GM19023 (cell line): ENCODE results near the gene POM121C.
"Not testable (repeated sequence)": the region's sequence is repeated elsewhere in the genome, so short reads cannot be mapped to it uniquely, and the experiment has no call there.

Experiments used
- ATAC-seq: cut with Tn5 transposase; IDR thresholded peaks from one replicate; pipeline ENCODE4 v1.9.1; 2021; ENCODE audit warnings: mild to moderate bottlenecking, moderate library complexity; ENCODE audit not compliant: unreplicated experiment

Gene POM121C

DNA sequence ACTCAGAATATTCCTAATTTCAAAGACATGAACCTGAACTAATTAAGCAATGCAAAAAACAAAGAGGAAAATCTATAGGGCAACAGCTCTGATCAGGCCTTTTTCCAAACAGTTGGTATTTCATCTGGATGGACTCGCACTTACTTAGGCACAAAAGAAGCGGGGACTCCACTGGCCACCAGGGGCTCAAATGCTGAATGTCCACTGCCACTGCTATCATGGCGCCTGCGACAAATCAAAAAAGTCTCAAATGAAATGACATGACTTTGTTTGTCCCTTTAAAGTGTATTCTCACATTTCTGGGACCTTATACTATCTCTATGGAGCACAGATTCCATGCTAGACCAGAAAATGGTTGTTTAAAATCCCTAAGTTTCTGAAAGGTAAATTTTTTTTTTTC is 47.1 kb downstream of the POM121C start:
- not testable (repeated sequence) for ATAC-seq

DNA sequence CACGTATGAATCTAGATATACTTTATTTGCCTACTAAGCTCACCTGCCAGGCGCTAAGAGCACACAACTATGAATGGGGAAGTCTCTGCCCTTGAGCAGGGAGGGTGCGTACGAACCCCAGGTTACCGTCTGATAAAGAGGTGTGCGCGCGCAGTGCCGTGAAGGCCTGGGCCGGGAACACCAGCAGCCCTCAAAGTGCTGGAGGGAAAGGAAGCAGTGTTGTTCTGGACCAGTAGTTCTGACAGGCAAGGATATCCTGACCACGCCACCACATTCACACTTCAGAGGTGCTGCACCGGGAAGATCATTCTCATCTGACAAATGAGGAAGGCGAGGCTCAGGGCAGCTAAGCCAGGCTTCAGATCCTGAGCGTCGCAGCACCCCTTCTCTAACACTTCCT is 62.6 kb downstream of the POM121C start:
- not testable (repeated sequence) for ATAC-seq

DNA sequence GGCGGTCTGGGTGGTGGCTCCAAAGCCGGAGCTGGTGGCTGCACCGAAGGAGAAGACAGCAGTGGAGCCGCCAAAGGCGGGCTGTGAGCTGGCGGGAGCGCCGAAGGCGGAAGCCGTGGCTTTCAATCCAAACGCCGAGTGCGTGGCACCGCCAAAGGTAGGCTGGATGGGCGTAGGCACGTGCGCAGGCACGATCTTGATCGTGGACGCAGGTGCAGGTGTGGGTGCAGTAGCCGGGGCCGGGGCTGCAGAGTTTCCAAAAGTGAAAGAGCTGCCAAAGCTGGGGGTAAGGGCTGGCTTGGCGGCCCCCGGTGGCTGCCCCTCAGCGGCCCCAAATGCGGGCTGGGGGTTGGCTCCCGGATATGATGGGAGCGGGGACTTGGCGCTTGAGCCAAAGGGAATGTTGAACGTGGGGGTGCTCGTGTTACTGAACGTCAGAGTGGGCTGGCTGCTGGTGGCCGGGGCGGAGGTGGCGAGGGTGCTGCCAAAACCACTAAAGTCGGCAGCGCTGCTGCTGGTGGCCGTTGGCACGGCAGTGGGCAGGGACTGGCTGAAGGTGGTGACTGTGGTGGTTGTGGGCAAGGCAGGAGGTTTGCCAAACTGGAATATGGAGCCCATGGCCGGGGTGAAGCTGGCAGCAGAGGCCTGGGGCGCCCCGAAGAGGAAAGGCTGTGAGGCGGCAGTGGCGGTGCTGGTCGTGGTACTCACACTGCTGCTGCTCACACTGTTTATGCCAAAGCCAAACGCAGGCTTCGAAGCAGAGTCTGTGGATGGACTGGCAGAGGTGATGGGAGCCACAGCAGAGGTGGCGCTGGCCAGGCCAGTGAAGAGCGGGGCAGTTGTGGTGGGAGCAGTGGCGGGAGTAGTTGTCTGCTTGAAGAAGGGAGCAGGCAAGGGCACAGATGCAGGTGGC is 64.0 kb downstream of the POM121C start:
- ATAC-seq: not testable (repeated sequence)

DNA sequence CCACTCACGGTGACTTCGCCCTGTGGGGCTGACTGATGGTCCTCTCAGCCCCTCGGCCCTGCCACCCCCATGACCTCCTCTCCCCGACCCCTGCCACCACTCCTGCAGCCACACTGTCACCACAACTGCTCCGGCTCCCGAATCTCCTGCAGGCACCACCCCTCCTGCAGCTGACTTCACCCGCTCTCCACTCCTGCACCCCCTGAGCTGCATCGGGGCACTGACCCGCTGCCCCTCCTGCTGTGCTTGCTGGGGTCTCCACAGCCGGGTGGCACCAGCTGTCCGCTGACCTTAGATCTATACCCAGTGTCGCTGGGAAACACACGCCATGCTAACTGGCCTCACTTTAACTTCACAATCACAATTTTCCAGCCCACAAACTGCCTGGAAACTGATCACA is 65.9 kb downstream of the POM121C start:
- ATAC-seq: not testable (repeated sequence)

- ATAC-seq: not testable (repeated sequence)
These were observed 66.4 kb downstream of the POM121C start for GRCh38 chr7:75419693-75420092.

- ATAC-seq: not testable (repeated sequence)
These were observed 66.9 kb downstream of the POM121C start for GRCh38 chr7:75419210-75419609.

GRCh38 chr7:75418292-75418858 is 67.7 kb downstream of the POM121C start:
- not testable (repeated sequence) for ATAC-seq

GRCh38 chr7:75416787-75417186 is 69.3 kb downstream of the POM121C start:
- not testable (repeated sequence) for ATAC-seq

- not testable (repeated sequence) for ATAC-seq
These were observed 70.2 kb downstream of the POM121C start for GRCh38 chr7:75415829-75416373.

DNA sequence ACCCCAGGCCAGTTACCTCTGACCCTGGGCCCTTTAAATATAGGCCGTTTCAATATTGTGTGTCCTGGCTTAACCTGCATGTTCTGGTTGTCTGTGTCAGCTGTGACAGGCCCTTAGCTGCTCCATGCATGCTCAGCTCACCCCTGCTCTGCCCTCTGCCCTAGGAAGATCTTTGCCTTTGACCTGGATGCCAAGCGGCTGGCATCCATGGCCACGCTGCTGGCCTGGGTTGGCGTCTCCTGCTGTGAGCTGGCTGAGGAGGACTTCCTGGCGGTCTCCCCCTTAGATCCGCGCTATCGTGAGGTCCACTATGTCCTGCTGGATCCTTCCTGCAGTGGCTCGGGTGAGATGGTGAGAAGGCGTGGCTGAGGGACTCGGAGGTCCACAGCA is 70.7 kb downstream of the POM121C start:
- not testable (repeated sequence) for ATAC-seq

DNA sequence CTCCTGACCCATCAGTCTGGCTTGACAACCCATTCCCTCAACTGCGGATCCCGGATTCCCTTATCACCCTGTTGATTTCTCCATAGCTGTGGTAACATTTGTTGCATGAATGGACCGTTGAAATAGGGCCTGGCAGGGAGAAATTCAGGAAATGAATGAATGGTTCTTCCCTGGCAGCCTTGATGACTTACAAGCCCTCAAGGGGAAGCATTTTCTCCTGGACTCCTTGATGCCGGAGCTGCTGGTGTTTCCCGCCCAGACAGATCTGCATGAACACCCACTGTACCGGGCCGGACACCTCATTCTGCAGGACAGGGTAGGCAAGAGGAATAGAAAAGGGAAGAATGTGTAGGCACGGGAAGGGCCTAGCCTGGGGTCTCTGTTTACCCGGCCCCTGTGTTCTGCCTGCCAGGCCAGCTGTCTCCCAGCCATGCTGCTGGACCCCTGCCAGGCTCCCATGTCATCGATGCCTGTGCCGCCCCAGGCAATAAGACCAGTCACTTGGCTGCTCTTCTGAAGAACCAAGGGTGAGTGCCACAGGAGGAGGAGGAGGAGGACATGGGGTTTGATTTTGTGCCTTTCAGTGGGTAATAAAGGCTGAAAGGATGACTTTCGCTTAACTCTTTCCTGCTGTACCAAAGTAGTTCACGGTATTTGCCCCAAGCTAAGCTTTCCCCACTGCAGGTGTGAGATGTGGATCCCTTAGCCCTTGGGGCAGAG is 71.2 kb downstream of the POM121C start:
- not testable (repeated sequence) for ATAC-seq

GRCh38 chr7:75414204-75414603 is 71.9 kb downstream of the POM121C start:
- not testable (repeated sequence) for ATAC-seq

GRCh38 chr7:75410823-75411173 is 75.3 kb downstream of the POM121C start:
- peak; percentile 5 for ATAC-seq

DNA sequence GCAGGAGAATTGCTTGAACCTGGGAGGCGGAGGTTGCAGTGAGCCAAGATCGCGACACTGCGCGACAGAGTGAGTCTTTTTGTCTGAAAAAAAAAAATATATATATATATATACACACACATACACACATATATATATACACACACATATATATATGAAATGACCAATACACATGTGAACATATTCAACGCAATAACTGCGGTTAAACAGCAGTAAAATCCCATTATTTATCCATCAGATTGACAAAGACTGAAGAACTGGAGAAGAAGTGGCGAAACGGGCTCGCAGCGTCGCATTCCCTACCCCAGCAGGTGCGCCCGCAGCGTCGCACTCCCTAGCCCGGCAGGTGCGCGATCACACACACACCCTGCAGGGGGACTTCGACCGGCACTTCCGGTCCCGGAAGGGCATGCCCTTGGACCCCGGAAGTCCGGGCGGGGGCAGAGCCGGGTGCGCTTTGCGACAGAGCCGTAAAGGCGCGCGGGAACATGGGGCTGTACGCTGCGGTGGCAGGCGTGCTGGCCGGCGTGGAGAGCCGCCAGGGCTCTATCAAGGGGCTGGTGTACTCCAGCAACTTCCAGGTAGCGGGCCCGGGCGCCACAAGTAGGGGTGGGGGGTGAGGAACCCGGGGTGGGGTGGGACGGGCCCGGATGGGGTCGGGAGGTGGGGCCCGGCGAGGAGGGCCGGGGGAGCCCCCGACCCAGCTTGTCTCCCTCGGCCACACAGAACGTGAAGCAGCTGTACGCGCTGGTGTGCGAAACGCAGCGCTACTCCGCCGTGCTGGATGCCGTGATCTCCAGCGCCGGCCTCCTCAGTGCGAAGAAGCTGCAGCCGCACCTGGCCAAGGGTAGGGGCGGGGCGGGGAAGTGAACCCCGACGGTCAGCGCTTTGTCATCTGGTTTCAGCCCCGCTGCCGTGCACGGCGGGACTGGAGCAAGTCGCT is 75.9 kb downstream of the POM121C start:
- ATAC-seq: peak; percentile 85

DNA sequence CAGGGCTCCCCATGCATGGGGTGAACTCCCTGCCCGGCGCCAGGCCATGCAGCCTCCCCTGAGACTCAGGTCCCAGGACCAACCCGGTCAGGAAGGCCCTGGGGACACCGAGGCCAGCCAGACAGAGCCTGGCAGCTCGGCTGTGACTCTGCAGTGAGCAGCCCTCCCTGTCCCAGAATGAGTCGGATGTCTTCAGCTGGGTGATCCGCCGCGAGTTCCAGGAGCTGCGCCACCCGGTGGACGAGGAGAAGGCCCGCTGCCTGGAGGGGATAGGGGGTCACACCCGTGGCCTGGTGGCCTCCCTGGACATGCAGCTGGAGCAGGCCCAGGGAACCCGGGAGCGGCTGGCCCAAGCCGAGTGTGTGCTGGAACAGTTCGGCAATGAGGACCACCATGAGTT is 81.4 kb downstream of the POM121C start:
- ATAC-seq: not testable (repeated sequence)

DNA sequence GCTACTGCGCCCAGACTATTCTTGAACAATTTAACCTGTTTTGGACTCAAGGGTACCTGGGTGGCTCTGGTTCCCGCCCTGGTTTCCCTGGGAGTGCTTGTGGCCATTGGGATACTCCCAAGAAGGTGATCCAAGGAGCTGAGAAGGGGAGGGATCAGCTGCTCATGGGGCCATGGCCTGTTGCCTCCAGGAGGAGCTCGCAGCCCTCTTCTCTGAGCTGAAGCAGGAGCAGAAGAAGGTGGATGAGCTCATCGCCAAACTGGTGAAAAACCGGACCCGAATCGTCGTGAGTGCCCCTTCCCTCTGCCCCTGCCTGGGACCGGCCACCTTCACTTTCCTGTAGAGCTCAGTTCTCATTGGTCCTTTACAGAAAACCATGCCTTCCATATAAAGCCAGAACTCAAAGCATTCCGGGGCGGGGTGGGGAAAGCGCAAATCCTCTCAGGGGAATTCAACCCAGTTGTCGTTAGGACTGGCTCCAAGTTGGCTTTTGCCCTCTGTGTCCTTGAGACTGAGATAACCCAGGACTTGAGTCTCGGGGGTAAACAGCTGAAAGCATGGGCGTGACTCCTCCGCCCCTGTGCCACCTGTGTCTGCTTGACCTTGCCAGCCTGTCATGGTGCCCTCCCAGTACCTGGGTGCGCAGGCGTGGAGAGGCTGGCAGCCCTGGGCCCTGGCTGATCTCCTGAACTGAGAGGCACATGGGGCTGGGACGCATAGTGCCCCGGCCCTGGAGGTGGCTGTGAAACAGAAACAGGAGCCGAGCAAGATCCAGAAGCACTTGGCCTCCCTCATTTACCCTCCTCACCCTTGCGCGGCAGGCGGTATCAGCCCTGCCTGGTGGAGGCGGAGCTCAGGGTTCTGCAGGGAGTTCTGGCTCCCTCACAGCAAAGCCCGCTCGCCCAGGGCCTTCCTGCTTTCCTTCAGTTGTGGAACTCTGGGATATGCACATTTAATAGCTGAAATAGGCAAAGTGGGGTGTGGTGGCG is 82.3 kb downstream of the POM121C start:
- not testable (repeated sequence) for ATAC-seq

GRCh38 chr7:75400575-75400974 is 85.5 kb downstream of the POM121C start:
- not testable (repeated sequence) for ATAC-seq

- ATAC-seq: not testable (repeated sequence)
These were observed 87.1 kb downstream of the POM121C start for GRCh38 chr7:75398771-75399700.
